Stimulated activated CD4-positive, alpha-beta T cell treated with anti-CD3 and anti-CD28 coated beads, Interleukin-4, amount 100 ng/mL, for 24 hours (primary cell): ENCODE results near the gene TTC33.
"Not testable (repeated sequence)": the region's sequence is repeated elsewhere in the genome, so short reads cannot be mapped to it uniquely, and the experiment has no call there.

Source experiments
- DNase-seq: peaks from one replicate; pipeline ENCODE4 v3.0.0-alpha.2; 2020

TTC33 gene, protein sequence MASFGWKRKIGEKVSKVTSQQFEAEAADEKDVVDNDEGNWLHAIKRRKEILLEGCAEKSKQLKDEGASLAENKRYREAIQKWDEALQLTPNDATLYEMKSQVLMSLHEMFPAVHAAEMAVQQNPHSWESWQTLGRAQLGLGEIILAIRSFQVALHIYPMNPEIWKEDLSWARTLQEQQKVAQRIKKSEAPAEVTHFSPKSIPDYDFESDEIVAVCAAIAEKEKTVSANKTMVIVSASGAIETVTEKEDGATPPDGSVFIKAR

DNA sequence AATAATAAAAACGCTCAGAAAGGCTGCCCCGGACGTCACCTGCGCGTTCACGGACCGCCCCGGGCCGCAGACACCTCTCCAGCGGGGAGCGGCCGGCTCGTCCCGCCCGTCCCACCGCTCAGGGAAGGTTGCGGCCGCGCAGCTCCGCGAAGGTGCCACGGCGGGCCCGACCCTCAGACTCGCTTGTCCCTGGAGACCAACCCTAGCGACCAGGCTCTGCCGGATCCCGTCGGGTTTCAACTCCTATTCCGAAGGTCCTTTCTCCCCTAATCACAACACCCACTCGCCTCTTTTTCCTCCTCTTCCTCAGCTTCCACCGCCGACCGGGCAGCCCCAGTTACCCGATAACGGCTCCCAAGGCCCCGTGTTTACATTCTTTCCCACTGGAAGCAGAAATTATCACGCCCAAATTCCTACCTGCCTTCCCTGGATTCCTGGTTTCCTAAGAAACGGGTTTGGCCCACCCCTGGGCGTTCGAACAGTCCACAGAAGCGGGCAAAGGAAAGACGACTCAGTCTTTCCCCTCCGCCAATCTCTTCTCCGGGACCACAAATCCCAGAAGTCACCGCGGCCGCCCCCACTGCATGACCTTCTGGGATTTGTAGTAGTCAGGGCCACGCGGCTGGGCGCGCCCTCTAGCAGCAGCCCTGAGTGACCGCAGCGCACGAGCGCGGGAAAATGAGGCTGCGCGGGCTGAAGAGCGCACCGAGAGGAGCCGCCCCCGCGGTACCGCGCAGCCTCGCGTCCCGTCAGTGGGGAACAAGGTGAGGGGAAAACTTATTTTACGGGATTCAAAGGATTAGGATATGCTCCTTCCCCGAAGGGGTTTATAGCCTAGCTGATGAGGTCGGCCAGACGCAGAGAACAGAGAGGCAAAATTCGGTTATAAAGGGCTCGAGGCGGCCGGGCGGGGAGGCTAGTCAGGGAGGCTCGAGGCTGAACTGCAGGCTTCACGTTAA is at the start of gene TTC33:
TSS of gene TTC33 (minus strand) at position 555 of the 959 bp plus-strand sequence. CDS start 8,943 bp downstream, outside the sequence.
- peak; percentile 96 for DNase-seq

DNA sequence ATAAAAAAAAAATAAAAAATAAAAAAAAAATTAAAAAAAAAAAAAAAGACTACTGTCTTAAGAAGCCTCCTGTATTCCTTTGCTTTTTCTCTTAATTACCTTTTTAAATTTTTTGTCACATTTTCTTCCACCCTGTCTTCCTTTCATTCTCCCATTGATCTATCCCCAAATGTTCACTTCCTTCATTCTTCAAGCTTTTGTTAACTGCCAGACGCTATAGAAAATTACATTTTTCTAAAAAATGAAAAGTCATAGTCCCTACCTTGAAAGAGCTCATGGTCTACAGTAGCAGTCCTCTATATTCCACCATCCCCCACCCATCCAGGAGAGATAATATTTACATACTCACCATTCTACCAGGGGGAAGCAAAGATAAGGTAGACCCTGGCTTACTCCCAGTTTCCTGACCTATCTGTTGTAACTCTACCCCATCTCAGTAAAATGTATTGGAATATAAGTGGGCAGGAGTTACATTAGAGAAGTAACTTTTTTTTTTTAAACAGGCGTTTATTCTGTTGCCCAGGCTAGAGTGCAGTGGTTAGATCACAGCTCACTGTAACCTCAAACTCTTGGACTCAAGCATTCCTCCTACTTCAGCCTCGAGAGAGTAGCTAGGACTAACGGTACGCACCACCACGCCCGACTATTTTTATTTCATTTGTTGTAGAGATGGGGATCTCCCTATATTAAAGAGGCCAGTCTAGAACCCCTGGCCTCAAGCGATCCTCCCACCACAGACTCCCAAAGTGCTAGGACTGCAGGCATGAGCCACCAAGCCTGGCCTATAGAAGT is 46.2 kb upstream of the TTC33 start:
- DNase-seq = no peak

GRCh38 chr5:40799258-40799657 is 43.5 kb upstream of the TTC33 start:
- DNase-seq = no peak

DNA sequence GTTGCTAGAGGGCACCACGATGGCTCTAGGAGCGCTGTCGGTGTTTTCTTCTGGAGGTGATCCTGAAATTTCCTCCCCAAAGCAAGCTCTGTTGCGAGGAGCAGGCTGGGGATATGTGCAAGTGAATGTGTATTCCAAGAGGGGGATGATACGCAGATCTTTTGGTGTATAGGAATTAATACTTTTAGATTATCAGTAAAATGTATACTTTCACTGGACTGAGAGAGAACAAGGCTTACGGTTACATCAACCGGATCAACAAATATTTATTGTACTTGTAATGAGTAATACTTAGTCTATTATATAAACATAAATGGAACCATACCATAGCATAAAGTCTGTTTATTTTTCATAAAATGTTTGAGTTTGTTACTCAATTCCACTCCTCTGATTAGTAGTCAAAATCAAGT is 43.0 kb upstream of the TTC33 start:
- no peak for DNase-seq

DNA sequence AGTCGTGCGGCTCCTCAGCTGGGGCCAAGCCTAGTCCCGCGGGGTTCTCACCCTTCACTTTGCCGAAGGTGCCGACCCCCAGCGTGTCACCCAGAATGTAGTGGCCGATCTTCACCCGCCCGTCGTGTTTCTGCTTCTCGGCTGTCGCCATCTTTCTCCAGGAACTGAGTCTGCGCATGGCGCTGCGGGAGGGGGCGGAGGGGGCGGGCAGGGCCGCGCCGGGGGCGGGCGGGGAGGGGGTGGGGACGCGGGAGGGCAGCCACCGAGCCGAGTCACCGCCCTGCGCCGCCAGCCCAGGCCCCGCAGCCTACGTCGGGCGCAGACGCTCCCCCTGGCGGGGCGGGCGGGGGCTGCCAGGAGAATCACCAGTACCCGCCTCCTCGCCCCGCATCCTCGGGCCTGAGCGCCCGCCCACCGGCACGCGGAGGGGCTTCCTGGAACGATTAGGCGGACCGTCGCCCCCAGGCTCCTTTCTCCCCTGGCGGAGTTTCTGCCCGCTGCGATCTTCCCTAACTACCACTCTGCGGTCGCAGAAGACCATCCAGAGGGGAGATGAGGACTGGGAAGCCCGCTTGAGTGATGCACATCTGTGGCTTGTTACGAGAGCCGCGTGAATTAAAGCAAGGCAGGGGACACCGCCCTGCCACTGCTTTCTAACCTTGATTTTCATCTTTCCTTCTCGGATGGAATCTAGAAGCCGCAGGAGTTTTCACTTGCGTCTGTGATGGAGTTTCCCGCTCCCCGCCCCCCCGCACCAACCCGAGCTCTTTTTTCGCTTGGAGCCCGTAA is 42.4 kb upstream of the TTC33 start, which contains the start of gene PRKAA1:
TSS of gene PRKAA1 (minus strand) at position 363 of the 789 bp plus-strand sequence. CDS start at position 178, 185 bp downstream.
- DNase-seq = peak; percentile 86

GRCh38 chr5:40797273-40798011 is 41.7 kb upstream of the TTC33 start:
- peak; percentile 78 for DNase-seq

GRCh38 chr5:40796487-40796889 is 40.7 kb upstream of the TTC33 start:
- no peak for DNase-seq

GRCh38 chr5:40794877-40795276 is 39.1 kb upstream of the TTC33 start:
- not testable (repeated sequence) for DNase-seq

GRCh38 chr5:40794340-40794739 is 38.6 kb upstream of the TTC33 start:
- DNase-seq = not testable (repeated sequence)

DNA sequence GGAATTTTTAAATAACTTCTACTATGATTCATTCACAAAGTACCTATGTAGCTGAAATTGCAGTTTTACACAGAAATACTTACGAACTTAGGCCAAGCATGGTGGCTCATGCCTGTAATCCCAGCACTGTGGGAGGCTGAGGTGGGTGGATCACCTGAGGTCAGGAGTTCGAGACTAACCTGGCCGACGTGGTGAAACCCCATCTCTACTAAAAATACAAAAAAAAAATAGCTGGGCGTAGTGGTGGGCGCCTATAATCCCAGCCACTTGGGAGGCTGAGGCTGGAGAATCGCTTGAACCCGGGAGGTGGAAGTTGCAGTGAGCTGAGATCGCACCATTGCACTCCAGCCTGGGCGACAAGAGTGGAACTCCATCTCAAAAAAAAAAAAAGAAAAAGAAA is 36.9 kb upstream of the TTC33 start:
- not testable (repeated sequence) for DNase-seq

DNA sequence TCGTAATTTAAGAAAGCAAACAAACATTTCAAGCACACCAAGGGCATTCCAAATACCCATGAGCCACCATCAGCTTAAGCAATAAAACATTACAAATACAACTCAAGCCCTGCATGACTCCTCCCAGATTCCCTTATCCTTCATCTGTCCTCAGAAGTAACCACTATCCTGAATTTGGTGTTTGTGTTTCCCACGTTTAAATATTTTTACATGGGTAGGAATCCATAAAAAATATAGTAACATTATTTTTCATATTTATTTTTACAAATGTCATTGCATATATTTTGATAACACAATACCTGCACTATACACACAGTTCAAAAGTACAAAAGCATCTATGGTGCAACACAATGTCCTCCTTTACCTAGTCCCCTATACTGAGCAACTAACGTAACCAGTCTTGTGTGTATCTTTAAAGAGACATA is 36.0 kb upstream of the TTC33 start:
- DNase-seq = no peak

- no peak for DNase-seq
Observed at GRCh38 chr5:40790947-40791593, 35.3 kb upstream of the TTC33 start.

DNA sequence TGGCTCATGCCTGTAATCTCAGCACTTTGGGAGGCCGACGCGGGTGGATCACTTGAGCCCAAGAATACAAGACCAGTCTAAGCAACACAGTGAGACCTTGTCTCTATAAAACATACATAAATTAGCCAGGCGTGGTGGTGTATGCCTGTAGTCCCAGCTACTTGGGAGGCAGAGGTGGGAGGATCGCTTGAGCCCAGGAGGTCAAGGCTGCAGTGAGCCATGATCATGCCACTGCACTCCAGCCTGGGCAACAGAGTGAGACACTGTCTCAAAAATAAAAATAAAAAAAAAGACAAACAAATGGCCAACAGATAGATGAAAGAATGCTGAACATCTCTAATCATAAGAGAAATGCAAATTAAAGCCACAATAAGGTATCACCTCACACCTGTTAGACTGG is 33.2 kb upstream of the TTC33 start:
- not testable (repeated sequence) for DNase-seq

- DNase-seq = no peak
Observed at GRCh38 chr5:40787986-40788385, 32.2 kb upstream of the TTC33 start.

DNA sequence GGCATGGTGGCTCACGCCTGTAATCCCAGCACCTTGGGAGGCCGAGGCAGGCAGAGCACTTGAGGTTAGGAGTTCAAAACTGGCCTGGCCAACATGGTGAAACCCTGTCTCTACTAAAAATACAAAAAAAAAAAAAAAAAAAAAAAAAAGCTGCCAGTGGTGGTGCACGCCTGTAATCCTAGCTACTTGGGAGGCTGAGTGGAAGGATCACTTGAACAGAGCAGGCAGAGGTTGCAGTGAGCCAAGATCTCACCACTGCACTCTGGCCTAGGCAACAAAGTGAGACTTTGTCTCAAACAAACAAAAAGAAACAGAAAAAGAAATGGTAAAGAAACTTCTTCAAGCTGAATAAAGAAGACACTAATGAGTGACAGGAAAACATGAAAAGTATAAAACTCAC is 30.9 kb upstream of the TTC33 start:
- DNase-seq = not testable (repeated sequence)

GRCh38 chr5:40784916-40785315 is 29.2 kb upstream of the TTC33 start:
- no peak for DNase-seq

DNA sequence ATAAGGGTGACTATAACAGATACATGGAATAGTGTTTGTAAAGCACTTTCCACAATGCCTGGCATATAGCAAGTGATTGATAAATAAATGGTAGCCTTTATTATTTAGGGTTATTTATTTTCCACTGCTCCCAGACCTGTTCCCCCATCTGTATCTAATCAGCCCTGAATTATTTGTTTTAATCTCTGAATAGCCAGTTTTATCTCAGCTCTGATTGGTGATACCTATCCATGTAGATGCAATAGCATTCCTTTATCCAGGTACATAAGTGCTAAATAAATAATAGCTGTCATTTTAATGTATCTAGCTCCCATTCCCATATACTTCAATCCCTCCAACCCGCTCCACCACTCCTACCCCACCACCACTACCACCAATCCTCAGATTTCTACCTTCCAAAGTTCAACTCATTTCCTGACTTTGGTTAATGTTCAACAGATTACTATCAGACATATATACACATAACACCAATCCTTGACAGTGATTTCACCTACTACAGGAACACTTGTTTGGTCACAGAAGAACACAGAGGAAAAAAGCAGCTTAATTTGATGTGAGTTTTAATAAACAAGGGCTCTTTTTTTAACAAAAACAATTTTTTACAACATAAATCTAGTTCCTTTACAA is 28.4 kb upstream of the TTC33 start:
- DNase-seq = no peak

- no peak for DNase-seq
Observed at GRCh38 chr5:40781843-40782409, 26.2 kb upstream of the TTC33 start.

- no peak for DNase-seq
Observed at GRCh38 chr5:40780858-40781257, 25.1 kb upstream of the TTC33 start.

DNA sequence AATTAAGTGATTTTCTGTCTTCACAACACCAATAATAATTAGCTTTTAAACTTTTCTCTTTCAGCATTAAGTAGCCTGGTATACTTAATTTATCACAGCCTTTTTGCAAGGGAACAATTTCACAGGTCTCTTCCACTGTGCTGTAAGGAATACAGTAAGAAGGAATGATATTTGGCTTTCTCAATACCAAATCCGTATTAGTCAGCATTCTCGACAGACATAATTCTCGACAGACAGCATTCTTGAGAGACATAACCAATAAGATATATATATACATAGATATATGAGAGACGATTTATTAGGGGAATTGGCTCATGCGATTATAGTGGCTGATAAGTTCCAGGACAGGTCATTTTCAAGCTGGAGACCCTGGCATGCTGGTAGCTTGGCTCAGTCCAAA is 24.4 kb upstream of the TTC33 start:
- DNase-seq = no peak
